Keratinocyte (primary cell): Measurements from ENCODE around the gene CELSR1. TPM values are rescaled to one million over a fixed set of nuclear protein-coding genes. Genes with fewer than 3 reads are reported as not detected.

Experiments used
- DNase-seq: peaks from one replicate; pipeline ENCODE4 v3.0.0-alpha.2; 2011; ENCODE audit warnings: low read depth, missing footprints, low spot score
- FAIRE-seq: peaks from 2 replicates; lab custom pipeline; 2011; peaks lifted over from hg19 to GRCh38; lab: Jason Lieb, UNC
- H2AFZ ChIP-seq: 2 replicates; pipeline ENCODE4 v1.6.0; 2012; ENCODE audit warnings: low read length, control low read depth, inconsistent platforms; ENCODE audit not compliant: control insufficient read depth
- H3K27ac ChIP-seq: 2 replicates; pipeline ENCODE4 v1.5.1; 2011; ENCODE audit warnings: low read length; ENCODE audit not compliant: control insufficient read depth, insufficient read depth
- H3K27me3 ChIP-seq: 3 replicates; pipeline ENCODE4 v1.6.0; 2011; ENCODE audit warnings: low read length; ENCODE audit not compliant: control insufficient read depth, insufficient read depth; ENCODE audit errors: extremely low read depth
- H3K36me3 ChIP-seq, 2 experiments: 2 replicates in 1 of 2; 3 replicates in 1 of 2; pipeline ENCODE4 v1.5.1; 2011; ENCODE audit warnings: low read length in 2 of 2, mild to moderate bottlenecking in 1 of 2; ENCODE audit not compliant: control insufficient read depth in 2 of 2, insufficient read depth in 2 of 2; ENCODE audit errors: extremely low read depth in 1 of 2
- H3K4me1 ChIP-seq: 3 replicates; pipeline ENCODE4 v1.5.1; 2011; ENCODE audit warnings: low read length; ENCODE audit not compliant: control insufficient read depth, insufficient read depth; ENCODE audit errors: extremely low read depth
- H3K4me2 ChIP-seq: 3 replicates; pipeline ENCODE4 v1.6.0; 2011; ENCODE audit warnings: low read depth, low read length; ENCODE audit not compliant: control insufficient read depth, insufficient read depth; ENCODE audit errors: extremely low read depth
- H3K4me3 ChIP-seq, 3 experiments: fragments of 200-600 bp in 1 of 3; sonication (generic) in 1 of 3; 2 replicates in 2 of 3; 3 replicates in 1 of 3; pipeline ENCODE4 v1.5.1; 2011 to 2016; ENCODE audit warnings: low read length in 3 of 3, mild to moderate bottlenecking in 3 of 3, control low read depth in 2 of 3, inconsistent platforms in 1 of 3, low read depth in 1 of 3, mixed read lengths in 1 of 3, mixed run types in 1 of 3, moderate library complexity in 1 of 3; ENCODE audit not compliant: control insufficient read depth in 2 of 3, insufficient read depth in 2 of 3; ENCODE audit errors: extremely low read depth in 1 of 3
- H3K79me2 ChIP-seq: 2 replicates; pipeline ENCODE4 v1.6.0; 2012; ENCODE audit warnings: low read length; ENCODE audit not compliant: control insufficient read depth, insufficient read depth
- H3K9ac ChIP-seq: 3 replicates; pipeline ENCODE4 v1.6.0; 2011; ENCODE audit warnings: low read length; ENCODE audit not compliant: control insufficient read depth, insufficient read depth; ENCODE audit errors: extremely low read depth
- H3K9me1 ChIP-seq: 3 replicates; pipeline ENCODE4 v1.6.0; 2011; ENCODE audit warnings: low read length; ENCODE audit not compliant: control insufficient read depth, insufficient read depth; ENCODE audit errors: extremely low read depth
- H3K9me3 ChIP-seq: 2 replicates; pipeline ENCODE4 v1.5.1; 2012; ENCODE audit warnings: low read depth, low read length; ENCODE audit not compliant: control insufficient read depth
- H4K20me1 ChIP-seq: 3 replicates; pipeline ENCODE4 v1.6.0; 2011; ENCODE audit warnings: low read length; ENCODE audit not compliant: control insufficient read depth, insufficient read depth; ENCODE audit errors: extremely low read depth
- CTCF ChIP-seq, 3 experiments: IDR thresholded peaks in 1 of 3; conservative IDR thresholded peaks in 1 of 3; optimal IDR thresholded peaks in 1 of 3; 2 replicates in 2 of 3; 3 replicates in 1 of 3; pipeline versions ENCODE3 to v1.5.1; 2011; ENCODE audit warnings: low read length in 3 of 3, mild to moderate bottlenecking in 3 of 3, moderate library complexity in 2 of 3, control low read depth in 1 of 3, inconsistent platforms in 1 of 3; ENCODE audit not compliant: insufficient read depth in 2 of 3; ENCODE audit errors: extremely low read depth in 1 of 3
- EZH2 ChIP-seq: IDR thresholded peaks from one replicate; pipeline ENCODE4 v1.6.1; 2012; ENCODE audit warnings: inconsistent platforms, mild to moderate bottlenecking, low read length, moderate library complexity
- dilution Hi-C: fragments of 300-500 bp; cut with MboI; formaldehyde crosslinking; loops from one replicate; pipeline ENCODE4 v1.7.0; 2020; ENCODE audit warnings: low sequenced_read_pairs; ENCODE audit not compliant: extremely low pct_ligation_motif_present
- polyA plus RNA-seq, 5 experiments: library from polyadenylated mRNA; depleted of rRNA in 3 of 5; stranded (reverse) in 3 of 5; stranded (forward) in 1 of 5; unstranded in 1 of 5; fragments of >200 nt; gene quantifications; 1 replicate in 1 of 5; 2 replicates in 3 of 5; 3 replicates in 1 of 5; pipeline versions ENCODE4 v1.2.1 to v1.2.3, GENCODE V29; 2011 to 2012; ENCODE audit warnings: missing spikeins in 2 of 5, low read depth in 1 of 5, low replicate concordance in 1 of 5

The CELSR1 gene
- polyA plus RNA-seq, 1 donor (not counting 4 experiments of a cell fraction or from before 2014, with no cell fraction given): 16.1 TPM

GRCh38 chr22:46349238-46349637 lies 188.2 kb downstream of the CELSR1 start:
- H3K27me3 ChIP-seq: no peaks in the 10 kb centered on the region
- no peak overlapping the region for H3K4me2 ChIP-seq

DNA sequence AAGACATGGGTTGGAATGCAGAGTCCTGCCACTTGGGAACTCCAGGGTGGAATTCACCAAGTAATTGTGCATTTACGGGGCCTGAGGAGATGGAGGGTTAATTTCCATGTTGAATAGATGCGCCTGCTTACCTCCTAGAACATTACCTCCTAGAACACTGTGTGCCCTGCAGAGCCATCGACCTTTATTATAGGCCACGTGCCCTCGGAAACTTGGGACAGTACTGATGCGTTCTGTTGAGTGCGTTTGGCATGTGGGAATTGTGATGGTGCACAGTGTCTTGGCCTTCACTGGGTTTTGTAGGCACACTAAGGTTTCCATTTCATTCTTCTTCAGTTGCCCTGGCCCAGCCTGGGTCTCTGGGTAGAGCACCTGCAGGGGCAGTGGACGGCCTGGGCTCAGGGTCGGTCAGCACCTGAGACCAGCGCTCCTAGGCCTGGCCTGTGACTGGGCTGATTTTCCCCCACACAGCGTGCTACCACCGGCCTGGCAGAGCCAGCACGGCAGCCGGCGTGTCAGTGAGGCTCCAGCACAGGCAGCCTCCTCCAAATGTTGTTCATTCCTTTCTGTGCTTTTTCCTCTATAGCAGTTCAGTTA lies 189.2 kb downstream of the CELSR1 start:
- H3K9me1 ChIP-seq: peaks cover 4% of the 10 kb centered on the region
- dilution Hi-C loops: no loop called here
- no peak for TF ChIP-seq CTCF (optimal IDR thresholded peaks at IDR 0.05 in 1 of 3, IDR thresholded peaks at IDR 0.05 in 1 of 3, conservative IDR thresholded peaks at IDR 0.05 in 1 of 3; ENCODE audit: extremely low read depth in 1 of 3, insufficient read depth in 2 of 3, low read length in 3 of 3)
- no peak for TF ChIP-seq EZH2

More at GRCh38 chr22:46349238-46349637, 188.2 kb downstream of the CELSR1 start:
- DNase-seq (no peak), FAIRE-seq (no peak)
- Histone ChIP-seq H4K20me1 (peaks cover 3% of the 10 kb centered on the region), H3K9me3 (no peaks in the 10 kb centered on the region), H3K79me2 (peaks cover 2% of the 10 kb centered on the region), H3K27ac (no peak overlapping the region), H3K9me1 (peaks cover 7% of the 10 kb centered on the region), H3K9ac (no peak overlapping the region), H3K4me3 (no peak overlapping the region), H3K36me3 (peaks cover 61 to 81% of the 10 kb centered on the region in 2 experiments), H3K4me1 (peaks cover 12% of the 10 kb centered on the region), H2AFZ (no peak overlapping the region)
- TF ChIP-seq CTCF (optimal IDR thresholded peaks at IDR 0.05 in 1 of 3, IDR thresholded peaks at IDR 0.05 in 1 of 3, conservative IDR thresholded peaks at IDR 0.05 in 1 of 3; ENCODE audit: extremely low read depth in 1 of 3, insufficient read depth in 2 of 3, low read length in 3 of 3) (no peak), EZH2 (no peak)
- dilution Hi-C loops: no loop called here

More for the DNA sequence above, 189.2 kb downstream of the CELSR1 start:
- Histone ChIP-seq H3K9me3 (no peaks in the 10 kb centered on the region), H3K27me3 (no peaks in the 10 kb centered on the region), H3K4me3 (no peak overlapping the region), H3K4me1 (peaks cover 10% of the 10 kb centered on the region), H3K4me2 (no peak overlapping the region), H3K36me3 (peaks cover 57 to 73% of the 10 kb centered on the region in 2 experiments), H3K79me2 (peaks cover 2% of the 10 kb centered on the region), H4K20me1 (peaks cover 3% of the 10 kb centered on the region), H2AFZ (no peak overlapping the region), H3K27ac (no peak overlapping the region), H3K9ac (no peak overlapping the region)
- FAIRE-seq (no peak), DNase-seq (no peak)
